CD14-positive monocyte (primary cell): ENCODE results near the gene PUM1. TPM values are rescaled to one million over a fixed set of nuclear protein-coding genes. Genes with fewer than 3 reads are reported as not detected.

Experiments
- DNase-seq, 3 donors: peaks; one replicate each; pipeline ENCODE4 v3.0.0-alpha.2; 2011 to 2022
- H2AFZ ChIP-seq: 2 replicates; pipeline ENCODE4 v1.6.0; 2012; ENCODE audit warnings: mild to moderate bottlenecking, low read depth, low read length, inconsistent platforms; ENCODE audit not compliant: insufficient read depth, poor library complexity, severe bottlenecking
- H3K27ac ChIP-seq, 2 donors: 1 replicate in 1 of 2; 2 replicates in 1 of 2; pipeline ENCODE4 v1.5.1; 2012 to 2013; ENCODE audit warnings: low read length in 2 of 2, control low read depth in 1 of 2, inconsistent platforms in 1 of 2, low read depth in 1 of 2, mild to moderate bottlenecking in 1 of 2
- H3K27me3 ChIP-seq, 2 donors: one replicate each; pipeline versions ENCODE4 v1.6.0 to v1.6.1; 2011 to 2013; ENCODE audit warnings: low read length in 2 of 2; ENCODE audit not compliant: control insufficient read depth in 2 of 2, insufficient read depth in 2 of 2
- H3K36me3 ChIP-seq, 2 donors: replicated peaks in 1 of 2; 1 replicate in 1 of 2; 2 replicates in 1 of 2; pipeline versions ENCODE4 v1.5.1 to v1.6.1; 2012 to 2013; ENCODE audit warnings: low read length in 2 of 2, control low read depth in 1 of 2, inconsistent platforms in 1 of 2, mild to moderate bottlenecking in 1 of 2; ENCODE audit not compliant: insufficient read depth in 2 of 2, control insufficient read depth in 1 of 2
- H3K4me1 ChIP-seq, 2 donors: 1 replicate in 1 of 2; 2 replicates in 1 of 2; pipeline versions ENCODE4 v1.5.1 to v1.6.1; 2012 to 2013; ENCODE audit warnings: low read length in 2 of 2, control low read depth in 1 of 2, inconsistent platforms in 1 of 2, mild to moderate bottlenecking in 1 of 2, moderate library complexity in 1 of 2; ENCODE audit not compliant: insufficient read depth in 2 of 2, control insufficient read depth in 1 of 2
- H3K4me2 ChIP-seq: replicated peaks from 2 replicates; pipeline ENCODE3; 2012; ENCODE audit warnings: low read length, moderate library complexity, mild to moderate bottlenecking; ENCODE audit not compliant: poor library complexity, severe bottlenecking; ENCODE audit errors: extremely low read depth
- H3K4me3 ChIP-seq, 3 experiments: fragments of 200-600 bp in 1 of 3; sonication (generic) in 1 of 3; replicated peaks in 1 of 3; 1 replicate in 2 of 3; 2 replicates in 1 of 3; pipeline ENCODE4 v1.5.1; 2011 to 2013; ENCODE audit warnings: low read length in 3 of 3, mild to moderate bottlenecking in 3 of 3, control low read depth in 2 of 3, low read depth in 2 of 3, inconsistent platforms in 1 of 3, moderate library complexity in 1 of 3
- H3K79me2 ChIP-seq: 2 replicates; pipeline ENCODE4 v1.6.0; 2012; ENCODE audit warnings: mild to moderate bottlenecking, control low read depth, inconsistent platforms, low read length, moderate library complexity; ENCODE audit not compliant: insufficient read depth
- H3K9ac ChIP-seq: 2 replicates; pipeline ENCODE4 v1.6.0; 2017; ENCODE audit warnings: low read length, mild to moderate bottlenecking; ENCODE audit not compliant: insufficient read depth, poor library complexity, severe bottlenecking
- H3K9me3 ChIP-seq, 2 donors: replicated peaks in 1 of 2; 1 replicate in 1 of 2; 2 replicates in 1 of 2; pipeline versions ENCODE4 v1.5.1 to v1.6.1; 2012 to 2013; ENCODE audit warnings: low read length in 2 of 2, control low read depth in 1 of 2; ENCODE audit not compliant: control insufficient read depth in 1 of 2, insufficient read depth in 1 of 2
- H4K20me1 ChIP-seq: 2 replicates; pipeline ENCODE4 v1.6.0; 2012; ENCODE audit warnings: mild to moderate bottlenecking, low read length, control low read depth, moderate library complexity; ENCODE audit not compliant: insufficient read depth
- H3K27ac Mint-ChIP-seq, 7 donors: one replicate each; pipeline ENCODE4 v1.8.0; 2020; ENCODE audit warnings: mild to moderate bottlenecking in 7 of 7, mixed read lengths in 7 of 7, moderate library complexity in 6 of 7, inconsistent platforms in 2 of 7
- H3K27me3 Mint-ChIP-seq, 3 donors: one replicate each; pipeline ENCODE4 v1.8.0; 2021 to 2022; ENCODE audit warnings: low read depth in 3 of 3, mild to moderate bottlenecking in 3 of 3, mixed read lengths in 3 of 3, moderate library complexity in 3 of 3, inconsistent platforms in 1 of 3
- H3K36me3 Mint-ChIP-seq, 2 donors: one replicate each; pipeline ENCODE4 v1.8.0; 2020; ENCODE audit warnings: mixed read lengths in 2 of 2, inconsistent platforms in 1 of 2, mild to moderate bottlenecking in 1 of 2
- H3K4me1 Mint-ChIP-seq: one replicate; pipeline ENCODE4 v1.8.0; 2020; ENCODE audit warnings: mild to moderate bottlenecking, mixed read lengths
- H3K4me3 Mint-ChIP-seq, 2 donors: one replicate each; pipeline ENCODE4 v1.8.0; 2020; ENCODE audit warnings: mild to moderate bottlenecking in 2 of 2, mixed read lengths in 2 of 2, moderate library complexity in 1 of 2
- H3K9me3 Mint-ChIP-seq, 7 donors: one replicate each; pipeline ENCODE4 v1.8.0; 2020 to 2022; ENCODE audit warnings: mixed read lengths in 7 of 7, mild to moderate bottlenecking in 6 of 7, moderate library complexity in 6 of 7, inconsistent platforms in 2 of 7
- CTCF ChIP-seq: fragments of 200-600 bp; IDR thresholded peaks from one replicate; pipeline ENCODE4 v1.8.0; 2022; ENCODE audit warnings: antibody characterized with exemption, mild to moderate bottlenecking
- WGBS: methylation state at CpG from one replicate; pipeline ENCODE4 v1.1.5; 2013; ENCODE audit warnings: missing lambda C conversion rate; ENCODE audit not compliant: insufficient coverage; 5-methylcytosine and 5-hydroxymethylcytosine counted together
- intact Hi-C, 2 donors: fragments of 100-400 bp; cut with micrococcal nuclease; formaldehyde crosslinking; loops; one replicate each; pipeline versions ENCODE4 v1.15.0 to v1.15.1; 2023
- polyA plus RNA-seq, 3 donors: library from polyadenylated mRNA; depleted of rRNA in 1 of 3; unstranded in 2 of 3; stranded (reverse) in 1 of 3; fragments of 300-500 nt in 2 of 3; fragments of >200 nt in 1 of 3; fragmentation: Illumina TruSeq in 2 of 3; gene quantifications; 1 replicate in 2 of 3; 2 replicates in 1 of 3; pipeline ENCODE4 v1.2.3, GENCODE V29; 2012 to 2021

The PUM1 gene
- polyA plus RNA-seq, 3 donors: 55.0 to 86.1 (median 62.4) TPM

- H3K9ac ChIP-seq: no peak overlapping the region
- peaks cover 0 to 3% of the 10 kb centered on the region in 2 donors for H3K9me3 ChIP-seq
- DNase-seq: no peak
- peaks cover 52 to 53% of the 10 kb centered on the region in 2 donors for H3K4me1 ChIP-seq
- Mint-ChIP-seq H3K9me3 (peaks cover 0 to 14% (median 7%) of the 10 kb centered on the region in 7 donors), H3K27ac (no peak overlapping the region), H3K27me3 (peaks cover 46 to 63% (median 53%) of the 10 kb centered on the region in 3 donors), H3K4me1 (peaks cover 60% of the 10 kb centered on the region), H3K4me3 (no peak overlapping the region), H3K36me3 (peaks cover 7 to 10% of the 10 kb centered on the region in 2 donors)
- under 1% methylated on average over 54 of the region's 69 CpGs for WGBS
- H2AFZ ChIP-seq: no peak overlapping the region
- peak overlapping the region in 2 of 3 experiments; percentile 20 to 59 for H3K4me3 ChIP-seq
- no peak for TF ChIP-seq CTCF
- no peak overlapping the region for H3K27ac ChIP-seq
- peaks cover 7% of the 10 kb centered on the region for H4K20me1 ChIP-seq
- H3K4me2 ChIP-seq: peak overlapping the region; percentile 65
- intact Hi-C loops: no loop called here
- peaks cover 14 to 55% of the 10 kb centered on the region in 2 donors for H3K27me3 ChIP-seq
- no peaks in the 10 kb centered on the region for H3K79me2 ChIP-seq
- H3K36me3 ChIP-seq: no peaks in the 10 kb centered on the region
These were observed 157.2 kb downstream of the PUM1 start for GRCh38 chr1:30908316-30908695.

GRCh38 chr1:30907481-30908315 lies 157.8 kb downstream of the PUM1 start:
- Histone ChIP-seq H3K4me3 (peak overlapping the region; percentile 3 to 59 (median 20)), H4K20me1 (peaks cover 7% of the 10 kb centered on the region), H3K9me3 (peaks cover 0 to 3% of the 10 kb centered on the region in 2 donors), H3K36me3 (no peaks in the 10 kb centered on the region), H3K9ac (no peak overlapping the region), H2AFZ (no peak overlapping the region), H3K27ac (no peak overlapping the region), H3K4me1 (peaks cover 46 to 47% of the 10 kb centered on the region in 2 donors), H3K27me3 (peaks cover 14 to 56% of the 10 kb centered on the region in 2 donors), H3K4me2 (peak overlapping the region; percentile 65), H3K79me2 (no peaks in the 10 kb centered on the region)
- WGBS: 16% methylated on average over 31 of the region's 47 CpGs
- intact Hi-C loops: no loop called here
- Mint-ChIP-seq H3K27me3 (peaks cover 46 to 69% (median 57%) of the 10 kb centered on the region in 3 donors), H3K4me1 (peaks cover 54% of the 10 kb centered on the region), H3K4me3 (peak overlapping the region; percentile 78 to 89), H3K9me3 (peaks cover 0 to 14% (median 7%) of the 10 kb centered on the region in 7 donors), H3K36me3 (peaks cover 7 to 10% of the 10 kb centered on the region in 2 donors), H3K27ac (peak overlapping the region in 2 of 7 donors; percentile 19 to 72)
- no peak for DNase-seq
- TF ChIP-seq CTCF: no peak
